GM23338 (cell line): ENCODE data around the gene ZCCHC4. TPM values are rescaled to one million over a fixed set of nuclear protein-coding genes. Genes with fewer than 3 reads are reported as not detected.

Source experiments
- ETS1 ChIP-seq: IDR thresholded peaks from 2 replicates; pipeline ENCODE4 v1.6.1; 2016; ENCODE audit warnings: antibody characterized with exemption
- EZH2 ChIP-seq: fragments of 200-600 bp; sonication (generic); IDR thresholded peaks from one replicate; pipeline ENCODE4 v1.8.0; 2017; ENCODE audit warnings: antibody characterized with exemption, mild to moderate bottlenecking, low read depth; ENCODE audit not compliant: unreplicated experiment
- EZH2phosphoT487 ChIP-seq: fragments of 200-600 bp; sonication (generic); IDR thresholded peaks from one replicate; pipeline ENCODE4 v1.8.1; 2018; ENCODE audit warnings: antibody characterized with exemption; ENCODE audit not compliant: unreplicated experiment
- NANOG ChIP-seq: IDR thresholded peaks from 2 replicates; pipeline ENCODE4 v1.6.1; 2016; ENCODE audit warnings: antibody characterized with exemption, borderline replicate concordance
- REST ChIP-seq: IDR thresholded peaks from one replicate; pipeline ENCODE4 v1.6.1; 2018; ENCODE audit warnings: antibody characterized with exemption; ENCODE audit not compliant: unreplicated experiment
- STAT1 ChIP-seq: IDR thresholded peaks from one replicate; pipeline ENCODE4 v1.6.1; 2016; ENCODE audit warnings: antibody characterized with exemption; ENCODE audit not compliant: unreplicated experiment
- ZNF114 ChIP-seq: fragments of 250-450 bp; sonication (Bioruptor Pico); IDR thresholded peaks from 2 replicates; pipeline ENCODE4 v1.5.0; 2020; ENCODE audit warnings: mild to moderate bottlenecking, moderate library complexity
- ZNF331 ChIP-seq: fragments of 250-450 bp; sonication (Bioruptor Pico); IDR thresholded peaks from 2 replicates; pipeline ENCODE4 v1.5.0; 2020; ENCODE audit warnings: low read depth, mild to moderate bottlenecking, moderate library complexity
- ZNF462 ChIP-seq: fragments of 250-450 bp; sonication (Bioruptor Pico); IDR thresholded peaks from 2 replicates; pipeline ENCODE4 v1.5.0; 2020; ENCODE audit warnings: mild to moderate bottlenecking, moderate library complexity
- polyA plus RNA-seq: library from polyadenylated mRNA; unstranded; fragments of >200 nt; fragmentation: Nextera tagmentation; extraction: Ambion mirVana; gene quantifications from 2 replicates; pipeline ENCODE4 v1.2.1, GENCODE V29; 2016
- total RNA-seq: library from RNA; depleted of rRNA; stranded (reverse); fragments of >200 nt; shearing (Covaris generic); gene quantifications from 2 replicates; pipeline ENCODE4 v1.2.3, GENCODE V29; 2014; rRNA removed

The ZCCHC4 gene
- total and polyA plus RNA-seq, 2 experiments from 2014 or later, result 11.3 to 17.9 TPM

- TF ChIP-seq ZNF462 (no peak), EZH2phosphoT487 (no peak), ZNF114 (CRISPR knock-in tag) (no peak), STAT1 (no peak), EZH2 (no peak), ETS1 (no peak), ZNF331 (no peak), NANOG (no peak), REST (no peak)
These were observed 104.4 kb downstream of the ZCCHC4 start (continued) for GRCh38 chr4:25417014-25417413.

Other genes starting within 250 kb of the ZCCHC4 start
- 4.7 and 8.4 TPM in 2 replicates for gene SEPSECS, start 152.3 kb upstream of the ZCCHC4 start, total RNA-seq
- 1.2 and 2.3 TPM in 2 replicates for gene SEPSECS, start 152.3 kb upstream of the ZCCHC4 start, polyA plus RNA-seq
- gene PI4K2B, start 78.7 kb upstream of the ZCCHC4 start, total RNA-seq, result 21.4 and 23.4 TPM in 2 replicates
- 5.1 and 6.7 TPM in 2 replicates for gene PI4K2B, start 78.7 kb upstream of the ZCCHC4 start, polyA plus RNA-seq
- gene ANAPC4, start 64.5 kb downstream of the ZCCHC4 start, total RNA-seq, result 44.6 and 46.2 TPM in 2 replicates
- 25.0 and 34.3 TPM in 2 replicates for gene ANAPC4, start 64.5 kb downstream of the ZCCHC4 start, polyA plus RNA-seq